Measurements from ENCODE around the gene TGFBI.

Gene TGFBI

GRCh38 chr5:135986891-135987401 lies 41.8 kb upstream of the TGFBI start:
- H3K4me3 ChIP-seq (replicated peaks; ENCODE audit: low read depth, low read length), result no peak overlapping the region
- no peak for DNase-seq (ENCODE audit: extremely low read depth, low read depth)
- TF ChIP-seq CTCF (IDR thresholded peaks at IDR 0.05; ENCODE audit: low read depth, low read length, missing control alignments), result no peak

GRCh38 chr5:135988546-135988945 lies 40.2 kb upstream of the TGFBI start:
- TF ChIP-seq CTCF (IDR thresholded peaks at IDR 0.05; ENCODE audit: low read depth, low read length, missing control alignments), result no peak
- H3K4me3 ChIP-seq (replicated peaks; ENCODE audit: low read depth, low read length), result no peak overlapping the region
- DNase-seq (ENCODE audit: extremely low read depth, low read depth), result no peak

DNA sequence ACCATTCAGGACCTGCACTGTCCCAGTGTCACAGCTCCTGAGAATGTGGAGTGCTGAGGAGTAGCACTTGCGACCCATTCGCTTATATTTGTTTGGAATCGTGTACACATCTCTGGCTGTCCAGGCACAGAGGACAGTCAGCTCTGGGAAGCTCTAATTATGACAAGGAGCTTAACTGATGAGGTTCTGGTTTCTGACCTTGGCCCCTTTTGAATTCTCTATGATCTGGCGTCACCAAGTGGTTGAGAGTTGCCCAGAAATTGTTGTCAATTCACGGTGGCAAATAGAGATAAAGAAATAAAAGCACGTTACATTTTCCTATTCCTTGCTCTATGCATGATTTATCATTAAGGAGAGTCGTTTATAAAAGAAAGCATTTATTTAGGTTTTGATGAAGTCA lies 39.1 kb upstream of the TGFBI start:
- DNase-seq (ENCODE audit: extremely low read depth, low read depth), result no peak
- no peak for TF ChIP-seq CTCF (IDR thresholded peaks at IDR 0.05; ENCODE audit: low read depth, low read length, missing control alignments)
- H3K4me3 ChIP-seq (replicated peaks; ENCODE audit: low read depth, low read length), result no peak overlapping the region

DNA sequence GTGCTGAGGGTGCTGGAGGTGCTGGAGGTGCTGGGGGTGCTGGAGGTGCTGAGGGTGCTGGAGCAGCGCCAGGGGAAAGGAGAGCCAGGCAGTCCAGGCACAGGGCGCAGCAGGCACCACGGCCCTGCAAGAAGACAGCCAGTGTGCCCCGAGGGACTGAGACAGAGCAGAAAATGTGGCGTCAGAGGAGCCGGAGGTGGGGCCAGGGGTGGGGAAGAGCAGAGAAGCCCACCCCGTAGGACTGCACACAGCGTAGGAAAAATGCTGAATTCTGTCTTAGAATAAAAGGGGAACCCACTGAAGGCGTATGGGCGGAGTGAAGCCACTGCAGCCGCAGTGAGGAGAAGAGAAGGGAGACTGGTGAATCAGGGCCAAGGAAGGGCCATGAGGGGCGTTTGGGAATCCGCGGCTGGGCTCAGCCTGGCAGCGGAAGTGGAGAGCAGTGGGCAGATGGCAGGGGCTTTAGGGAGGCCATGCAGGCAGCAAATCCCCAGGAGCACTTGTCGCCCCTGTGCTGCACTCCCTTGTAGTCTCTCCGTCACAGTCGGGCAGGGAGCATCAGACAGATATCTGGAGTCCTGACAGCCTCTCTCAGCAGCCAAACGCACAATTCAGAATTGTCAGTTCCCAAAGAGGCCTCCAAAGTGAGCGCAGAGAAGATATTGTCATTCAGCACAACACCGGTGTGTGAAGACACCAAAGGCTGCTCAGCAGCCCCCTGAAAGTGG lies 38.1 kb upstream of the TGFBI start:
- H3K4me3 ChIP-seq (replicated peaks; ENCODE audit: low read depth, low read length), result no peak overlapping the region
- no peak for DNase-seq (ENCODE audit: extremely low read depth, low read depth)
- no peak for TF ChIP-seq CTCF (IDR thresholded peaks at IDR 0.05; ENCODE audit: low read depth, low read length, missing control alignments)

GRCh38 chr5:135991429-135991828 lies 37.4 kb upstream of the TGFBI start:
- H3K4me3 ChIP-seq (replicated peaks; ENCODE audit: low read depth, low read length), result no peak overlapping the region
- no peak for DNase-seq (ENCODE audit: extremely low read depth, low read depth)
- no peak for TF ChIP-seq CTCF (IDR thresholded peaks at IDR 0.05; ENCODE audit: low read depth, low read length, missing control alignments)

DNA sequence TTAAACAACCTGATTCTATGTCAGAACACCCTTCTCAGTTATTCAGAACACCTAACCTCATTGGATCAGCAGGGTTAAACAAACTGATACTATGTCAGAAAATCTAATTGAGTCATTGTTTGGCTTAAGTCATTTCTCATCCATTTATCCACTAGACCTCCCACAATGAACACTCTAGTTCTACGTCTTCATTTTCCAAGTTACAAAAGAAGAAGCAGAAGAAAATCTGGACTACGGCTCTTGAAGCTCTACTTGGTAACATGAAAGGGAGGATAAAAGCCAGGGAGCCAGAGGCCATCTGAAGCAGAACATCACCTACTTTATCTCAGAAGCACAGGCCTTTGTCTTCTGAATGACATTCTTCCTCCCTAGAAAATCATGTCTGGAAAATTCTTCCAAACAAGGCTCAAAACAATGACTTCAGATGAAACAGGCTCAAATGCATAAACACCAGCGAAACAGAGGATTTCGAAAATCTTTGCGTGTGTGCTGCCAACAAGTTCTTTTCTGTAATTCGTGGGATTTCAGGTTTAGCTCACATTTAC lies 35.4 kb upstream of the TGFBI start:
- TF ChIP-seq CTCF (IDR thresholded peaks at IDR 0.05; ENCODE audit: low read depth, low read length, missing control alignments), result no peak
- H3K4me3 ChIP-seq (replicated peaks; ENCODE audit: low read depth, low read length), result no peak overlapping the region
- no peak for DNase-seq (ENCODE audit: extremely low read depth, low read depth)

All from HFF-Myc (cell line).